ENCODE results near the gene SLC39A10.

- TF ChIP-seq CTCF (IDR thresholded peaks at IDR 0.05 in 2 of 3, conservative IDR thresholded peaks at IDR 0.05 in 1 of 3; ENCODE audit: insufficient read depth in 2 of 3, low read depth in 1 of 3, low read length in 3 of 3): no peak
- TF ChIP-seq SMARCC2 (IDR thresholded peaks at IDR 0.05; ENCODE audit: low read depth): no peak
- no peak for TF ChIP-seq SAFB2 (IDR thresholded peaks at IDR 0.05; ENCODE audit: borderline replicate concordance, low read depth, low read length, severe bottlenecking)
- TF ChIP-seq ETS1 (conservative IDR thresholded peaks at IDR 0.05; ENCODE audit: control insufficient read depth, low read depth, low read length): no peak
- TF ChIP-seq YY1 (IDR thresholded peaks at IDR 0.05; ENCODE audit: borderline replicate concordance in 1 of 3, control insufficient read depth in 1 of 3, extremely low read depth in 1 of 3, insufficient read depth in 3 of 3, insufficient read length in 1 of 3, insufficient replicate concordance in 2 of 3, low read depth in 1 of 3, low read length in 2 of 3): no peak
- no peak for TF ChIP-seq TCF7L2 (IDR thresholded peaks at IDR 0.05; ENCODE audit: low read depth, low read length)
- TF ChIP-seq CXXC5 (CRISPR knock-in tag; IDR thresholded peaks at IDR 0.05): no peak
- no peak for TF ChIP-seq ZC3H4 (CRISPR knock-in tag; IDR thresholded peaks at IDR 0.05; ENCODE audit: borderline replicate concordance)
Measured at GRCh38 chr2:195666113-195666712, 9.2 kb downstream of the SLC39A10 start.

All from K562 (cell line).